ENCODE data around the gene TYRP1.

Gene TYRP1

DNA sequence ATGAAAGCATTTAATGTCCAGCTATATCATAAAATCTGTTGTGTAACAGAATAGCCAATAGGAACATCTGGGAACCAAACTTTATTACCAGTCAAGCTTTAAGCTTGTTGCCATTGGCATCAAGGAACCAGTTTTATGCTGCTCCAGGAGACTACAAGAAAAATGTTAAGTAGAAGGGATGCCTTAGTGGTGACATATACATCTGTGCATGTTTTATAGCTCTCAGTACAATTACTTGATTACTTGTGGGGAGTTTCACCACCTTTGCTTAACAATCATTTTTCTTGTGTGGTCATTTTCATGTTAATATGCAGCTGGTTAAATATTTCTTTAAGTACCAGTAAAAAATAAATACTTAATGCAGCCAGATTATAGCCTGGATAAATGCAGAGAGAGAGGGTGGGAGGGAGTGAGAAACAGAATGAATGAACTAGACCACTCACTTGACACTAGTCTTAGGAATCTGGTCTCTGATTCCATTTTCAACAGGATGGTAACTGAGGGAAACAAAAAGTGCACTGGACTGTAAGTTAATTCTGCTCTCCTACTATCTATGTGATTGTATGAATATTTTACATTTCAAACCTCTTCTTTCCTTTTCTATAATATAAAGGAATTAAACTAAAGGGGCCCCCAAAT is 45.9 kb downstream of the TYRP1 start:
- TF ChIP-seq, protein P1, sequence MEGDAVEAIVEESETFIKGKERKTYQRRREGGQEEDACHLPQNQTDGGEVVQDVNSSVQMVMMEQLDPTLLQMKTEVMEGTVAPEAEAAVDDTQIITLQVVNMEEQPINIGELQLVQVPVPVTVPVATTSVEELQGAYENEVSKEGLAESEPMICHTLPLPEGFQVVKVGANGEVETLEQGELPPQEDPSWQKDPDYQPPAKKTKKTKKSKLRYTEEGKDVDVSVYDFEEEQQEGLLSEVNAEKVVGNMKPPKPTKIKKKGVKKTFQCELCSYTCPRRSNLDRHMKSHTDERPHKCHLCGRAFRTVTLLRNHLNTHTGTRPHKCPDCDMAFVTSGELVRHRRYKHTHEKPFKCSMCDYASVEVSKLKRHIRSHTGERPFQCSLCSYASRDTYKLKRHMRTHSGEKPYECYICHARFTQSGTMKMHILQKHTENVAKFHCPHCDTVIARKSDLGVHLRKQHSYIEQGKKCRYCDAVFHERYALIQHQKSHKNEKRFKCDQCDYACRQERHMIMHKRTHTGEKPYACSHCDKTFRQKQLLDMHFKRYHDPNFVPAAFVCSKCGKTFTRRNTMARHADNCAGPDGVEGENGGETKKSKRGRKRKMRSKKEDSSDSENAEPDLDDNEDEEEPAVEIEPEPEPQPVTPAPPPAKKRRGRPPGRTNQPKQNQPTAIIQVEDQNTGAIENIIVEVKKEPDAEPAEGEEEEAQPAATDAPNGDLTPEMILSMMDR (IDR thresholded peaks at IDR 0.05; ENCODE audit: low read depth, low read length): no peak
- DNase-seq (ENCODE audit: low read depth in 2 of 2): no peak

DNA sequence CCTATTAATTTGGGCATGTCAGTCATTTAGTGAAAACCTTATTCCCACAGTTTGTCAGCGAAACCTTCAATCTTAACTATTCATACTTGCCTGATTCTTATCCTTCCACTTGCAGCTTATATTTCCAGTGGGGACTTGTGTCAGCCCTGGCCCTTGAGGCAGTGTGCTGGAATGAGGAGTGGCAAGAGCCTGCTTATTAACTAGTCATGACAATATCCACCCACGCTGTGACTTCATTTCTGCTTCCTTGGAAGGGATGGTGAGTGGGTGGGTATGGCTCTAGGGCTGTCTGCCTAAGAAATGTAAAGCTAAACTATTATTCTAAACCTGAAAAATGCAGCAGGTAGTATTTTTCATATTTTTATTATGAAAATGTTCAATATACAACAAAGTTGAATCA is 47.7 kb downstream of the TYRP1 start:
- no peak for DNase-seq (ENCODE audit: low read depth in 2 of 2)
- no peak overlapping the region for H3K4me3 ChIP-seq (replicated peaks in 1 of 2; ENCODE audit: low read depth in 2 of 2, low read length in 2 of 2)
- TF ChIP-seq, protein P1 (IDR thresholded peaks at IDR 0.05; ENCODE audit: low read depth, low read length): no peak

More for the DNA sequence above, 45.9 kb downstream of the TYRP1 start:
- H3K4me3 ChIP-seq (replicated peaks in 1 of 2; ENCODE audit: low read depth in 2 of 2, low read length in 2 of 2): no peak overlapping the region

DNA sequence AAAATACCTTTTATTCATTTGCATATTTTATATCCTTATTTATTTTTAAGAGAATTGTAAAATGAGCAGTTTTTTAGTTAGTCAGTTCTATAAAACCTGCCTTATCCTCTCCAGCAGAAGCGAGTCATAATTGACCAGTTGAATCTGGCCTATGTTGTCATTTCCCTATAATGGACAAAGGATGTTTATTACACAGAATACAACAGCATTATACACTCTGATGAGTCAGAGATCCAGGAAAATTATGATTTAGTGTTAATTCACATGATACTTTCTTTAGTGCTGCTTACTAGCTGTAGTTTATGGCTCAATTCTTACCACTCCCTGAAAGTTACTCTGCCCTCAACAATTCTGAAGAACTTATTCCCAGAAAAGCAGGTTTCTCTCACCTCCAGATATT is 54.8 kb downstream of the TYRP1 start:
- no peak overlapping the region for H3K4me3 ChIP-seq (replicated peaks in 1 of 2; ENCODE audit: low read depth in 2 of 2, low read length in 2 of 2)
- TF ChIP-seq, protein P1 (IDR thresholded peaks at IDR 0.05; ENCODE audit: low read depth, low read length): no peak
- DNase-seq (ENCODE audit: low read depth in 2 of 2): peak; percentile 52 to 67

DNA sequence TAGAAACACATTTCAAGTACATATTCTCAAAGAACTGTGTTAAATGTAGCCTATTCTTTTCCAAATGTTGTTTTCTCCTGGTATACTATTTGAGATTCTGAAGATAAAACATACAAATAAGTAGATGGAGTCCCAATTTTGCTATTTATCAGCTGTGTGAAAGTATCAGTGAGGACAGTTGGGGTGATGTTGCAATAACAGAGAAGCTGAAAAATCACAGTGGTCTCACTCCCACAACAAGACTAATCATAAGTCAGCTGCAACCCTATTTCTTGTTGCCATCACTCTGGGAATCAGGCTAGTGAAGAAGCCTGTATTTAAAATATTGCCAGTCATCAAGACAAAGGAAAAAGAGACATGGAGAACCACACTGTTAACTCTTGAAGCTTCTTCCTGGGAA is 55.8 kb downstream of the TYRP1 start:
- no peak overlapping the region for H3K4me3 ChIP-seq (replicated peaks in 1 of 2; ENCODE audit: low read depth in 2 of 2, low read length in 2 of 2)
- no peak for DNase-seq (ENCODE audit: low read depth in 2 of 2)
- TF ChIP-seq, protein P1 (IDR thresholded peaks at IDR 0.05; ENCODE audit: low read depth, low read length): no peak

DNA sequence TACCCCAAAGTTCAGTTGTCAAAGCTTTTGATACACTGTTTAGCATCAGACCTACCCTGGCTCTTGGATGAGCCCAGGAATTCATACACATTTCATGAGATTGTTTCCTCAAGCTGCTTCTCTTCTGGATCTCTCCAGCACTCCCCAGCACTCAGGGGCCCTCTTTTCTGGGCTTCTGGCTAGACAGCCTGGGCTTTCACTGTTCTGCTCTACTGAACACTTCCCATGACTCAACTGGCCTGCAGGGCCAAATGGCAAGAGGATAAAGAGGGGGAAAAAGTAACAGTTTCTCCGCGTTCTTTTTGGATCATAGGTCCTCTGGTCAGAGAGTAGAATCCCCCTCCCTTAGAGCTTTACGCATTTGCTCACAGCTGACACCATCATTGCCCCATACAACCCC is 60.7 kb downstream of the TYRP1 start:
- DNase-seq (ENCODE audit: low read depth in 2 of 2): no peak

DNA sequence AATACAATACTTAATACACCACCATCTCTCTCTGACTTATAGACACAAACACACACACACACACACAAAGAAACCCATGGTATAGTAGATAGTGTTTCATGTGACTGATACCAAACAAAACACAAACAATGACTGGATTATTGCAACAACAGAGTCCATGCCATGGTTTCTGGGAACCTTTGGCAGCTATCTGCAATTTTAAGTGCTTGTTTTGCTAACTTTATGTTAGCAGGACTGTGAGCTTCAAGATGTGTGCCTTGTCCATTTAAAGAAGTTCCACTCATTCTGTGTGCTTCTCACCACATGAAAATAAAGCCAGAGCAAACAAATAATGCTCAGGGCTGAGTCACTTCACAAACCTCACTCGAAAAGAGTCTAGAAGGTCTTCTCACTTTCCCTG is 66.6 kb downstream of the TYRP1 start:
- TF ChIP-seq, protein P1 (IDR thresholded peaks at IDR 0.05; ENCODE audit: low read depth, low read length): no peak
- no peak overlapping the region for H3K4me3 ChIP-seq (replicated peaks in 1 of 2; ENCODE audit: low read depth in 2 of 2, low read length in 2 of 2)
- peak; percentile 54 to 75 for DNase-seq (ENCODE audit: low read depth in 2 of 2)

More for the DNA sequence above, 60.7 kb downstream of the TYRP1 start:
- TF ChIP-seq, protein P1 (IDR thresholded peaks at IDR 0.05; ENCODE audit: low read depth, low read length): no peak
- H3K4me3 ChIP-seq (replicated peaks in 1 of 2; ENCODE audit: low read depth in 2 of 2, low read length in 2 of 2): no peak overlapping the region

Measured in cardiac fibroblast (primary cell).